ENCODE measurements around the gene ZNF487.
"Not testable (repeated sequence)": the region's sequence is repeated elsewhere in the genome, so short reads cannot be mapped to it uniquely, and the experiment has no call there.

Gene ZNF487

DNA sequence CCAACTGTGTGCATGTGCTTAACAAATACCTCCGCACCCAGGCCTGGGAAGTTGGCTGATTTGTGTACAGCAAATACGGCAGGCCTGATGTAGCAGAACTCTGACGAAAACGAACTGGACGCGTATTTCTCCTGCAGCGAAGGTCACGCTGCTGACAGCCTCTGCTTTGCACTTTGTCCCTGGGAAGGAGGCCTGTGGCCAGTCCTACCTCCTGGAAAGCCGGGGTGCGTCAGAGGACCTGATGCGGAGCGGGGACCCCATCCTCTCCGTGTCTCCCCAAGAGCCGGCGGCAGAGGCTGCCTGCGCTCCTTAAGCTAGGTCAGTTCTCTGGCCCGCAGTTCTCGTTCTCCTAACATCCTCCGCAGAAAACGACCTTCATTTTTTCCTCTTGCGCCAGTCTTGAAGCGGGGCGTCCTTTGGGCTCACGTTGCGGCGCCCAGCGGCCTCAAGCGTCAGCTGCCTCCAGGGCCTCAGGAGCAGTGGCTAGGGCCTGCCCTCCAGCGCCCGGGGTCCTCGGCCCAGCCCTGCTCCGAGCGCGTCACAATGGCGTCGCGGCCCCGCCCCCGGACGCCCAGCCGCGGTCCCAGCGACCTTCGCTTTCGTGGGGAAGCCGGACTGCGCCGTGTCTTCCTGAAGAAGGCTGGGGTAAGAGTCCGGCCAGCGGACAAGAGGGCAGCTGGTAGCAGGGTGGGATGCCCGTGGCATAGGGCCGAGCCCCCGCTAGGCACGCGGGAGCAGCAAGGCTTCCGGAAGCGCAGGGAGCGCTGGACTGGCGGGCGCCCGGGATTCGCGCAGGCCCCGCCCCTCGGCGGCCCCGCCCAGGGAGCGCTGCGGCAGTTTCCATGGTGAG lies at the start of gene ZNF487:
ZNF487 (plus strand) TSS at position 821 of the 850 bp plus-strand sequence. CDS start 38,703 bp downstream, outside the sequence.
- DNase-seq = peak; percentile 91

DNA sequence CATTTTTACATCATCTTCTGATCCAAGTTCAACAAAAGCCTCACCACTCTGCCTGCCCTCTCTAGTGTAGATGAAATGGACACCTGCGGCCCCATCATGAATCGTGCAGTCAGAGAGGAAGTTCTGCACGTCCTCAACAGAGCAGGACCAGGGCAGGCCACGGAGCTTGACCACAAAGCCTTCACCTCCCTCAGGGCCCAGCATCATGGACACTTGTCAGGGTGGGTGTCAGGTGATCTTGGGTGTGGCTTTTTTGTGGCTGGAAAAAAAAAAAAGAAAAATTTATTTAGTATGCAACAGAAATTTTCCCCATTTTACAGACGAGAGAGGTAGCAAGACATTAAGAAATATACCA lies 49.3 kb upstream of the ZNF487 start:
- DNase-seq = no peak

DNA sequence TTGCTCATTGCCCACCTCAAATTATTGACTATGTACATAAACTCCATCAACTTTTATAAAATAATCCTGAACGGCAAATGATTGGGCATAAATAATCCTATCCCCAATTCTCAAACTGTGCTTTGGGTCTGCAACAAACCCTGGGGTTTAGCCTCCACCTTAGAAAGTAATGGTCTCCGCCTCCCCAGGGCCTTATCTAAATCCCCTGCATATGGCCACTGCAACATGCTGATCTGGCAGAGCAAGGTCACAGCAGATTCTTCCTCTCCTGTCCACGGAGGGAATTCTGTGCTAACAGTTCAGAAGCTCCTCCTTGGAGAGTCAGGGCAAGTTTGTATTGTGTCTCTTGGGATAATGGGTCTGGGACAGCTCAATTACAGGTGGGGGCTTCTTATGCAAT lies 47.0 kb upstream of the ZNF487 start:
- DNase-seq = no peak

DNA sequence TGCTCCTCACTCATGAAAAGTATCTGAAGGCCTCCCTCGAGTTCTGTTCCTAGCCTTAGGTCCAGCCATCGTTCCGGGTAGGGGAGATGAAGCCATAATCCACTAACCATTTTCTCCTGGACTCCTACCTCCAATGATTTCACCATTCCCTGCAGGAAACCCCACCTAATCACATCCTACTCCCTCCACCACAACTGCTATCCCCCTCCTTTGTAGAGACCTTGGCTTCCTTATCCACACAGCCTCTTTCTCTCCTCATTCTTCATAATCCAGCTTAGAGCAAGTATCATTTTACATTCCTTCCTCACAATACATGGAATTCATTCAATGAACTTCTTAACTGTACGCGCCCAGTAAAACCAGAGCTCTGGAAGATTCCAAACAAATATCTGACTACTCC lies 46.6 kb upstream of the ZNF487 start:
- no peak for DNase-seq

DNA sequence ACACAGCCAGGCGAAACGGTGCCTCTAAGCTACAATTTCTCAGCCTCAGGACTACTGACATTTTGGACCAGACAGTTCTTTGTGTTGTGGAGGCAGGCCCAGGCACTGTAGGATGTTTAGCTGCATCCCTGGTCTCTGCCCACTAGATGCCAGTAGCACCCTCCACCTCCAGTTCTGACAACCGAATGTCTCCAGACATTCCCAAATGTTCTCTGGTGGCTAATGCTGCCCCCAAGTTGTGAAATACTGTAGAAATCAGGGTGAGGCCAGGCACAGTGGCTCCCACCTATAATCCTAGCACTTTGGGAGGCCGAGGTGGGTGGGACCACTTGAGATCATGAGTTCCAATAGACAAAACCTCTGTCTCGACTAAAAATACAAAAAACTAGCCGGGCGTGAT lies 46.2 kb upstream of the ZNF487 start:
- DNase-seq = peak; percentile 35

- DNase-seq = no peak
Measured at GRCh38 chr10:43391496-43391895, 45.4 kb upstream of the ZNF487 start.

- no peak for DNase-seq
Measured at GRCh38 chr10:43392748-43393147, 44.2 kb upstream of the ZNF487 start.

- DNase-seq = not testable (repeated sequence)
Measured at GRCh38 chr10:43393186-43393585, 43.7 kb upstream of the ZNF487 start.

GRCh38 chr10:43393606-43394360 lies 43.1 kb upstream of the ZNF487 start:
- no peak for DNase-seq

DNA sequence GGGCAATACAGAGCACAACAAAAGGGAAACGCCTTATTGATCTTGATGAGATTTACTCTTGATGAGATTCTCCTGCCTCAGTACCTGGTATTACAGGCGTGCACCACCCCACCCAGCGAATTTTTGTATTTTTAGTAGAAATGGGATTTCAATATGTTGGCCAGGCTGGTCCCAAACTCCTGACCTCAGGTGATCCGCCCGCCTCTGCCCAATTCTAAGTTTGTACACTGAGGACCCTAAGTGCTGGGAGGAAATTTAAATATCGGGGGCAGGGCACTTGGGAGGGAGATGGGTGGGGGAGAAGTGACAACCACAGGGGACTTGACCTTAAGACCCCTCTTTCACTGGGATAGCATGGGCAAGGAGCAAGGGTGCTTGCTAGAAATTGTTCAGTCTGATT lies 42.0 kb upstream of the ZNF487 start:
- no peak for DNase-seq

DNA sequence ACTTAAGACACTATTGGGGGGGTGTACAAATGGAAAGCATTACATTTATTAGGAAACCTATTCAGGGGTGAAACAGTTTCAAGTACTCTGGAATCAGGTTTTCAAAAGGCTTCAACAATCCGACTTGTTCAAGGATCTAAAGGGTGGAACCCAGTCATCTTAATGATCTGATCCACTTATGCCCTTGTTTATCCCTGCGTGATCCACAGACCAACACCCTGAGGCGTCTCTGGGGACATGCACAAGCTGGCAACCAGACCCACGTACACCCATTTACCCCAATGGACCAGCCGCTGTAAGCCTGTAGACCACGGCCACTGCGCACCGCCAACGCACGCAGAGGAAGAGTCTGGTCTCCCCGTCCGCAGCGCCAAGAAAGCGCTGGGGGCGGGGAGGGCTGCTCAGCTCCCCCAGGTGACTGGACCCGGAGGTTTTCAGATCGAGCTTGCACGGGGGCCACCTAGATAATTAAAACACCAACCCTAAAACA lies 41.3 kb upstream of the ZNF487 start:
- peak; percentile 57 for DNase-seq

GRCh38 chr10:43396061-43396927 lies 40.6 kb upstream of the ZNF487 start:
- peak; percentile 87 for DNase-seq

GRCh38 chr10:43396928-43397624 lies 39.8 kb upstream of the ZNF487 start:
- peak; percentile 91 for DNase-seq

- DNase-seq = no peak
Measured at GRCh38 chr10:43398939-43399319, 38.0 kb upstream of the ZNF487 start.

- DNase-seq = no peak
Measured at GRCh38 chr10:43399320-43400310, 37.3 kb upstream of the ZNF487 start.

- no peak for DNase-seq
Measured at GRCh38 chr10:43401627-43402026, 35.3 kb upstream of the ZNF487 start.

DNA sequence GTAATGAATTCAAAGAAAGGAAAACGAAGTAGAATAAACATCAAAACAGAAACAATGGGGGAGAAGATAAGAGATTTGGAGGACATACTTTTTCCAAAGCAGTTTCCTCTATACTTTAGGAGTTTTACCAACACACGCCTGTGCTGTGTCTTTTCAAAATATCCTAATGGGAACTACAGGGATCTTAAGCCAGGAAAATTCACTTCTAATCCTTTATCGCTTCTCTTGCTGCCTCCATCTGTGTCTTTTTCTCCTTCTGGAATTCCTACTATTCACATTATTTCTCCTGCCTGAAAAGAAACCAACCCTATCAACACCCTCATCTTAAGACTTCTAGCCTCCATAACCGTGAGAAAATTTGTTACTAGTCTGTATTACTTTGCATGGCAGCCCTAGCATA lies 34.7 kb upstream of the ZNF487 start:
- DNase-seq = no peak

GRCh38 chr10:43402880-43403452 lies 33.9 kb upstream of the ZNF487 start:
- no peak for DNase-seq

DNA sequence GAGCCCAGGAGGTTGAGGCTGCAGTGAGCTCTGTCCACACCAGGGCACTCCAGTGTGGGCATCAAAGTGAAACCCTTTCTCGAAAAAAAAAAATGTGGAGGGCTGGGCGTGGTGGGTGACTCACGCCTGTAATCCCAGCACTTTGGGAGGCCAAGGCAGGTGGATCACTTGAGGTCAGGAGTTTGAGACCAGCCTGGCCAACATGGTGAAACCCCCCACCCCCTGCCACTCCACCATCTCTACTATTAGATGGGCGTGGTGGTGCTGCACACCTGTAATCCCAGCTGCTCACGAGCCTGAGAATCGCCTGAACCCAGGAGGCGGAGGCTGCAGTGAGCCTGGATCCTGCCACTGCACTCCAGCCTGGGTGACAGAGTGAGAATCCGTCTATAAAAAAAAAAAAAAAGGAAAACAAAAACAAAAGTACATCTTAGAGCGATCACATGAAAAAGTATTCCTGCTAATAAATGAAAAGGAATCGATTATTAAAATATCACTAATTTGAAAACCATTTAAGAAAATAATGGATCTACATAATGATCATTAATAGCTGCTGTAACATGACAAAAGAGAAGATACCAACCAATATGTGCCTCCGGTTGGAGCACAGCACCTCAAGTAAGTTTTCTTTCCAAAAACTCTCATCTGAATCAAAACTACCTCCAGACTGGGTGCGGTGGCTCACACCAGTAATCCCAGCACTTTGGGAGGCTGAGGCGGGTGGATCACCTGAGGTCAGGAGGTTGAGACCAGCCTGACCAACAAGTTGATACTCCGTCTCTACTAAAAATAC lies 32.8 kb upstream of the ZNF487 start:
- peak; percentile 32 for DNase-seq

- DNase-seq = no peak
Measured at GRCh38 chr10:43404704-43405084, 32.2 kb upstream of the ZNF487 start.
